ENCODE measurements around the gene CYP2U1.

- TF ChIP-seq CTCF (conservative IDR thresholded peaks at IDR 0.05) (no peak), EZH2 (IDR thresholded peaks at IDR 0.05; ENCODE audit: low read depth) (no peak)
These were observed 46.8 kb downstream of the CYP2U1 start for GRCh38 chr4:107977966-107978705.

Data from PC-9 (cell line).